ENCODE measurements around the gene FCHSD2.
"Not testable (repeated sequence)": the region's sequence is repeated elsewhere in the genome, so short reads cannot be mapped to it uniquely, and the experiment has no call there.

FCHSD2 gene

DNA sequence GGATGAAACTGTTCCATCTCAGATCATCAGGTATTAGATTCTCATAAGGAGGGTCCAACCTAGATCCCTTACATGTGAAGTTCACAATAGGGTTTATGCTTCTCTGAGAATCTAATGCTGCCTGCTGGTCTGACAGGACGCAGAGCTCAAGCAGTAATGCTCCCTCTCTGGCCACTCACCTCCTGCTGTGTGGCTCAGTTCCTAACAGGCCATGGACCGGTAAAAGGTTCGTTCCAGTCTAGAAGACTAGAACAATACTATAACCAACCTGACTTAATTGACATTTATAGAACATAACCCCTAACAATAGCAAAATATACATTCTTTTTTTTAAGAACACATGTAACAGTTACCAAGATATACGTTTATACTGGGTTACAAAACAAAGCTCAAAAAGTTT lies 282.1 kb downstream of the FCHSD2 start:
- FAIRE-seq: no peak

DNA sequence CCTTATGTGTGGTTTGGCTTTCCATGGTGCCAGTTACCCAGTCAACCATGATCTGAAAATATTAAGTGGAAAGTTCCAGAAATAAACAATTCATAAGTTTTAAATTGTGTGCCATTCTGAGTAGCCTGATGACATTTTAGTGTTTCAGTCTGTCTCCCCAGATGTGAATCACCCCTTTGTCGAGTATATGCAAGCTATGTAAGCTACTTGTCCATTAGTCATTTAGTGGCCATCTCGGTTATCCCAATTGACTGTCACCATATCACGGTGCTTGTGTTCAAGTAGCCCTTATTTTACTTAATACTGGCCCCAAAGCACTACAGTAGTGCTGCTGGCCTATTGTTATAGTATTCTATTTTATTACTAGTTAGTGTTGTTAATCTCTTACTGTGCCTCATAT lies 283.0 kb downstream of the FCHSD2 start:
- FAIRE-seq: no peak

DNA sequence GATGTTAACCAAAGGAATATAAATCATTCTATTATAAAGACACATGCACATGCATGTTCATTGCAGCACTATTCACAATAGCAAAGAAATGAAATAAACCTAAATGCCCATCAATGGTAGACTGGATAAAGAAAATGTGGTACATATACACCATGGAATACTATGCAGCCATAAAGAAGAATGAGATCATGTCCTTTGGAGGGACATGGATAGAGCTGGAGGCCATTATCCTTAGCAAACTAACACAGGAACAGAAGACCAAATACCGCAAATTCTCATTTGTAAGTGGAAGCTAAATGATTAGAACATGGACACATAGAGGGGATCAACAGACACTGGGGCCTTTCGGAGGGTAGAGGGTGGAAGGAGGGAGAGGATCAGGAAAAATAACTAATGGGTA lies 283.9 kb downstream of the FCHSD2 start:
- not testable (repeated sequence) for FAIRE-seq

DNA sequence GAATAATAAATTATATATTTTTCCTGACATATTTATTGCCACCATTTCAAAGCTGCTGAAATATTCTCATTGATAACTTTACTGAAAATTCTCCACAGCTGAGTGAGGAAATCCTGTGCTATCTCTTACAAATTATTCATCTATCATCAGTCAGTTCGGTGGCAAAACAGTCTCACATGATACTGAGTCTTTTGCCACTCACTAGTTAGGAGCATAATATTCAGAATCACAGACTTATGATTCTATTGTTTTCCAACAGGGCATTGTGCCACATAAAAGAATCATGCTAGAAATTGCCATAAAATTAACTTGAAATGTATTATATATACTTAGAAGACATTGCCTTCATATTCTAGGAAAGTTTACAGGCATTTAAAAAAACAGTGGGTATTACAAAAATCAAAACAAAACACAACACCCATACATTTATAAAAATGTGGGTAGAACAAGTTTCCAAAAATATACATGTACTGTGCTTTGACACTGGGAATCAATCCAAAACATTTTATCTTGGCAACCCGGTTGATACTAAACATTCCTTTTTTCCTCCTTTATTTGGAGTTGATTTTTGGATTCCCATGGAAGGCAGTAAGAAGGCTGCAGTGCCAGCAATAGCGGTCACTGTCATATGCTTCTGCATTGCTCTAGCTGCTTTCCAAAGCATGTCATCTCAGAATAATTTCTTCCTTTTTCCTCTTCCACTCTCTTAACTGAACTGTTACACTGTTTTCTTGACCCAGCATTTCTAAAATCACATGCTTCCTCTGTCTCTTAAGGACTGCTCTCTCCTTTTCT lies 285.4 kb downstream of the FCHSD2 start:
- no peak for FAIRE-seq

DNA sequence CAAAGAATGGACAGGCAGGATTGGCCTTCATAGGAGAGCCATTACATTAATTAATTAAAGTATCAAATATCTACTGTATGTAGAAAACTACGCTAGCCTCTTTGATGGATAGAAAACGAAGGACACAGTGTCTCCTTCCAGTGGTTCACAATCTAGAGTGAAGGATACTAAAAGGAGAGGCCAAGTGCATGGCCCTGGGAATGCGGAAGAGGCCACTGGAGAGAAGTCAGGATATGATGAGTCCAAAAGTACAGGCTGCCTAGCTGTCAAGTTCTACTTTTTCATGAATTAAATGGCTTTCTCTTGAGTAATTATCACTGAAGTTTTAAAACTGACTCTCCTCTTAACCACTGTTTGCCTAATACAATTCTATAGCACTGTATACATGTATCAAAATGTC lies 286.1 kb downstream of the FCHSD2 start:
- FAIRE-seq: no peak

DNA sequence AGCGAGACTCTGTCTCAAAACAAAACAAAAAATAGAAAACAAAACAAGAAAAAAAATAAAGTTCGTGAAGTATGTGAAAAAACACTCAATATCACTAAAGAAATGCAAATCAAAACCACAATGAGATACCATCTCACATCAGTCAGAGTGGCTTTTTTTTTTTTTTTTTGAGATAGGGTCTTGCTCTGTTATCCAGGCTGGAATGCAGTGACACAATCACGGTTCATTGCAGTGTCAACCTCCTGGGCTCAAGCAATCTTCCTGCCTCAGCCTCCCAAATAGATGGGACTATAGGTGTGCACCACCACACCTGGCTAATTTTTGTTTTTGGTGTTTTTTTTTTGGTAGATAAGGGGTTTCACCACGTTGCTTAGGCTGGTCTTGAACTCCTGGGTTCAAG lies 290.4 kb downstream of the FCHSD2 start:
- FAIRE-seq: no peak

DNA sequence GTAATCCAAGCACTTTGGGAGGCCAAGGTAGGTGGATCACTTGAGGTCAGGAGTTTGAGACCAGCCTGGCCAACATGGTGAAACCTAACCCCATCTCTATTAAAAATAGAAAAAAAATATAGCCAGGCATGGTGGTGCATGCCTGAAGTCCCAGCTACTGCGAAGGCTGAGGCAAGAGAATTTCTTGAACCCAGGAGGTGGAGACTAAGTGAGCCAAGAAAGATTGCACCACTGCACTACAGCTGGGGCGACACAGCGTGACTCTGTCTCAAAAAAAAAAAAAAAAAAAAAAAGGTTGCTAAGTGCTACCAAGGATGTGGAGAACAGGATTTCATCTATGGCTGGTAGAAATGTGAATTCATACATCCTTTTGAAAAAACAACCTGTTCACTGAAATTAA lies 291.3 kb downstream of the FCHSD2 start:
- no peak for FAIRE-seq

DNA sequence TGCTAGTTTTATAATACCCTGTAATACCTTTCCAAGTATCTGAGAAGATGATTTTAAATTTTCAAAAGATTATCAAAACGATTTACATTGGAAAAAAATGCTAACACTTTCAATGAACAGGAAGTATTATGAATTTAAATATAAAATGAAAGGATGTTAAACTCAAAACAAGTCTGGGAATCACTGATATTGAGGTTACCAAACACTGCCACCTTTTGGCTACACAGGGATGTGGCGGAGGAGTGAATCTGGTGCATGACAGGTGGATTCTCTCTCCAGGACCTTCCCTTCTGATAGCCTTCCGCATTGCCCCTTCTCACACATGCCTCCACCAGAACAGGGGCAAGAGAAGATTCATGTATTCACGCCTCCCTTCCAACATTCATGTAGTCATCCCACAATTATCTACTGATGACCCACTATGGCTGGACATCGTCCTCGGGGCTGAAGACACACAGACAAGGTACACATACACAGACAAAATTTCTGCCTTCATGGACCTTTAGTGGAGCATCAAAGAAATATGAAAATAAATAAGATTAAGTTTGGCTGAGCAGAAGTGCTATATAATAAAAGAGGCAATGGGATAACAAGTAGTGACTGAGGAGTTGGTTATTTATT lies 293.2 kb downstream of the FCHSD2 start:
- no peak for FAIRE-seq

DNA sequence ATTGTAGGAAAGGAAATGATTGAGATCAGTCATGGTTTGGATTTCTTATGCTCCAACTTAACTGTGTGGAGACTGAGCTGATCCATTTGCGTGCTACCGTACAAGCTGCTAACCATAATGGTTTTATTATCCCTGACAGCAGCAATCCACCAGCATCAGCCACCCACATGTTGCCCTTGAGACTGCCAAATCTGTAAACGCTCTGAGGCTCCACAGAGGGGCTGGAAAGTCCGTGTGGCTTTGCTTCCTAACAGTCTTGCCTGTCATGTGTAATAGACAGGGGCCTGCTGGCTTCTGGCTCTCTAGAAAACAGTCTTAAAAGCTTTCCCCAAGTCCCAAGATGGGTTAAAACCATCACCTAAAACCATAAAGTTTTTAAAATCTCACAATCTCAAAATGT lies 297.8 kb downstream of the FCHSD2 start:
- FAIRE-seq: no peak

DNA sequence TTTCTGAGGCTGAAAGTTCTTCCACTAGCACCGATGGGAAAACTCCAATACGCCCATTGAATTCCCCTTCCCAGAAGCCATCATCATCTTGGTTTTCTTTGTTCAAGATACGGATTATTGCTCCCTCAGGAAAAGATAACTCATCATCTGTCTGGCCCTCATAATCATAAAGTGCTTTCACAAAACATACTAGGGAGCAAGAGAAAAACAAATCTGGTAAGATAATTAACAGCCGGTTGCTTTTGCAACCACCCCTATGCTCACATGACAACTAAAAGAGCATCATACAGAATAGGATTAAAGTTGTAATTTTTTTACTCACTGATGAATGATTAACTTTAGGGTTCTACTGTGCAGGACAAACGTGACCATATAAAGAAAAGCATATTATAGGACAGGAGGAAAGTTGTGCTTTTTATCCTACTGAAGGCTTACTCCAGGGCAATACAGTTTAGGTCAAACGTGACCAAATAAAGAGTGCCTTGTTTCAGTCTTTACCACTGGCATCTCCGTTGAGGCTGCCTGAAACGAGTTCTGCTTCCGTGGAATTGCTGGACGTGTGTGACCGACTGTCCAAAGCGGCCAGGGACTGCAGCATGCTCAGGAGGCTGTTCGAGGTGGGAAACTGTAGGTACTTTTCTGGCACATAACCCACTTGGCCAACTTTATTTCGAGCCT lies 299.3 kb downstream of the FCHSD2 start:
- FAIRE-seq: no peak

DNA sequence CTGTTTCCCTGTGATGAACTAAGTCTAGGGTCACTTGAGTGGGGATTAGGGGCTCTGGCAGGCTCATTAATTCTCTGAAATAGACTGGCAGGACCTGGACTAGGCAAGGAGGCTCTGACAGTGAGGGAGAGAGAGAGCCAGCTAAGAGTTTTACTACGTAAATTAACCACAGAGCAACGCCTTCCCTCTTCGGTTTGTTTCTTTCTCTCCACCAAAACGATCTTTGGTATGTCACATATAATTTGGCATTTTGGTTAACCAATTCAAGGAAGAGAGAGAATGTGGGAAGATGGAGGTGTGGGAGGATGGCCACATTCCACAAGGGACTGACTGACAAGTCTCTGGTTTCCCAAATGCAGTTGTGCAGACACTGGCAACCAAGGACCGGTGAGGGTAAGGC lies 300.0 kb downstream of the FCHSD2 start:
- no peak for FAIRE-seq

DNA sequence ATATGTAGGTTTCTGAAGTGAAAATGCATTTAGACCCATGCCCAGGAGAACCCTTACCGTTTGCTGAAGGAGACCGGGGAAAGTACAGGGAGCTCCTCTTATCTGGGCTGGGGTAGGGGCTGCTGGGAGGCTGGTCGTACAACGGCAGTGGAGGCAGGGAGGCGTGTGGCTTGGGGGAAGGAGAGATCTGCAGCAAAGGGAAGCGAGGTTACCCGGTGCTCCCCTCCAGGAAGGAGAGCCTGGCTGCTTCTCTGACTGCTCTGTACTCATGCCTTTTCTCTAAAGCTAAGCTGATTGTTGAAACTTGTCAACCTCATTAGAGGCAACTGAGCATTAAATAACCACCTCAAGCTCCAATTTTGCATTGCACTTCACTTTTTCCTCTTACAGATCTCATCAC lies 300.7 kb downstream of the FCHSD2 start:
- FAIRE-seq: no peak

DNA sequence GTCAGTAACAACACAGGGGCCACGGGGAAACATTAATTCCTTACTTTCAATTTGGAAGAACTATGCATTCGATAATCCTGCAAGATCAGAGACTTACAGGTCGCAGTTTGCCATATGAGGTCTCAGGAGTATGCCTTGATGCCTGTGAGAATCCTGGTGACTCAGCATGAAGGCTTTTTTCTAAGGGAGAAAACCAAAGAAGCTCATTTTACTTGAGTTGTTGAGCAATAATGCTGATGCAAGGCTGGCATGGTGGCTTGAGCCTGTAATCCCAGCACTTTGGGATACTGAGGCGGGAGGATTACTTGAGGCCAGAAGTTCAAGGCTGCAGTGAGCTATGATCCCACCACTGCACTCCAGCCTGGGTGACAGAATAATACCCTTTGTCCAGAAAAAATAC lies 301.3 kb downstream of the FCHSD2 start:
- FAIRE-seq: no peak

DNA sequence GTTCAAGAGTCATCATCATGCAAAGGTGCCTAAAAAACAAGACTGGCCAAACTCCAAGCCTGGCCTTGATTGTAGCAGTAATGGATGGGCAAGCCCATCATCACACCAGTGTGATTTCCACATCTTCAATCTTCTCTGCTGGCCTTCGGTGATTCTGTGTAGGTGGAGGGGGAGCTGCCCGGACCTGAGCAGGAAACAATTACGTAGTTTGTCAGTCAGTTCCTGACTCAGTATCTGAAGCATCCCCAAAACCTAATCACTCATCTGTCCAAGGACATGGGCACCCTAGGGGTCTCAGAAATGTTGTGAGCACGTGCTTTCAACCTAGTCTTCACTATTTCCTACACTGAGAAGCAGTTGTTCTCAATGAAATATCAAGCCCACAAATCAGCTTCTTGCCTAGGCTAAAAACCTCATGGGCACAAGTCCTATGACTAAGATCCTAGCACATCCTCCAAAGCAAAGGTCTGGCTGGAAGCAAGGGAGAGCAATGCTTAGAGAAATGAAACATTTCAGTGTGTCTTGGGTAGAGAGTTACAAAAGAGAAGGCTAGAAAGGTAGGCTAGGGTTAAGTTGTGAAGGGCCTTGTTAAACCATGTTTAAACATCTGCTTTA lies 303.3 kb downstream of the FCHSD2 start:
- FAIRE-seq: no peak

DNA sequence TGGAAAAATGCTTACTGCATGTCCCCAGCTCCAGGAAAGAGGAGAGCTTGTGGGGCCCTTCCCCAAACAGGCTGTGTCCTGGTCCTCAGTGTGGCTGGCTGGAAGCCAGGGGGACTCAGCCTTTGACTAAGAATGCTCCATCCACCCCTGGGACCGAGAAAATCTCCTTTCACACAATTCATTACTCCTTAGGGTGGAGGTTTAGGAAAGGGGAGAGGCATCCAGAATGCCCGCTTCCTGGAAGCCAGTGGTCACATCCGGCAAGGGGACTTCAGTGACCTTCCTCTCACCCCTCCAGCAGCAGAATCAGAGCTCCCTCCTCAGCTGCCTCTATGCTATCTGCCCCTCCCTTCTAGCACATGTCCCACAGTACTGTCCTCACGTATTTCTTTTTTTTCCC lies 306.0 kb downstream of the FCHSD2 start:
- no peak for FAIRE-seq

DNA sequence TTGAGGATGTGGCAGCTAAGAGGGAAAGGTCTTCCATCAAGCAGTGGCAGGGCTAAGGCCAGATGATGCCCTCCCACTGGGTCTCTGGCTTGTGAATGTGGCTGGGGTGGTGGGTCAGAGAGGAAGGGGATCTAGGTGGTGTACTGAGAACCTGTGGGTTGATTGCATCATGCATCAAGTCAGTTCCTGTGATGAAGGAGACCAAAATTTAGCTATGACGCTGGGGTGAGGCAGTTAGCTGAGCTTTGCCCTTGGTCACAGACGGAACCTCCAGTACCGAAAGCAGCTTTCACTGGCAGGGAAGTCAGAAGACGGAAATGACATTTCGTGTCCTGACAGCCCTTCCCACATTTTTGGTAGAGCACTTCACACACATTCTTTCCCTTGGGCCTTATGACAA lies 307.2 kb downstream of the FCHSD2 start:
- FAIRE-seq: no peak

DNA sequence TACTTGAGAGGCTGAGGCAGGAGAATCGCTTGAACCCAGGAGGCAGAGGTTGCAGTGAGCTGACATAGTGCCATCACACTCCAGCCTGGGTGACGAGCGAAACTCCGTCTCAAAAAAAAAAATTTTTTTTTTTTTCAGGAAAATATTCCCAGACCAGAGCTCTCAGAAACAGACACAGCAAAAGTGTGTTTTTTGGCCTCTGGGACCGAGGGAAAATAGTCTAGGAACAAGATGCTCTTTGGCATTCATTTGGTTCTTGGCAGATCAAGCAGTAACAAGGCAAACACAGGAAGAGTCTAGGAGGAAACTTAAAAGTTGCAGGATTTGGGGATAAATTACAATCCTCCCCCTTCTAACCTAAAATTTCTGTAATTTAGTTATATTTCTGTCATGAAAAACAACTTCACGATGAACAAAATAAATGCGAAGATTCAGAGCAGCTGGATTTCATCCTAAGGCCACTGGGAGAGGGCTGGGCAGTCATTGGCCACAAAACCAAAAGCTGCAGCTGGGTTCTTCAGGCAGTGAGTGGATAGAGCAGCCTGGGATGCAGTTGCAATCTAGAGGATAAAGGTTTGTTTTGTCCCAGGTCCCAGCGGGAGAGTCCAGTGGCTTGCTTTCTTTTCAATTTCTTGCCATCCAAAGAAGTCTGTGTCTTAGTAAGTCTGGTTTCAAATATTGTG lies 308.2 kb downstream of the FCHSD2 start:
- no peak for FAIRE-seq

DNA sequence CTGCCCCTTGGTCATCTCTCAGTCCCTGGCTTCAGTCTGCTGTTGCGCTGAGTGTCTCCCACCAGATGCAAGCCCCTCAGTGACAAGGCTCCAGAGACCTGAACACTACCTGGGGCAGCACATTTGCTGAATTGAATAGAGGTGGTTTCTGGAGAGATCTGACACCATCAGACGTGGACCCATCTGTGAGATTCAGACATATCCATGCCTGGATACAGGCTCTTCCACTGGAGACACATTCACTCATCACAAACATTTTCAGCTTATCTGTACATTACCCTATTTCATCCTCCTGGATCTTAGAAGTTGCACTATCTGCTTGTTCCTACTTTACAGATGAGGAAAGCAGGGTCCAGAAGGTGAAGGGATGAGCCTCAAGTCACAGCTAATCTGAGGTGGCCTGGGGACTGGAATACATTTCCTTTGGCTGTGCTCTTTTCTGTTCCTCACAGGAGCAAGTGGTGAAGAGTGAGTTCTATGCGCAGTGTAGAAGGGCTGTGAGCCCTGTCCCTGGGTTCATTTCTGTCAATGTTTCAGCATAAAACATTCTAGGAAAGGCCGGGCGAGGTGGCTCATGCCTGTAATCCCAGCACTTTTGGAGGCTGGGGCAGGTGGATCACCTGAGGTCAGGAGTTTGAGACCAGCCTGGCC lies 308.9 kb downstream of the FCHSD2 start:
- no peak for FAIRE-seq

DNA sequence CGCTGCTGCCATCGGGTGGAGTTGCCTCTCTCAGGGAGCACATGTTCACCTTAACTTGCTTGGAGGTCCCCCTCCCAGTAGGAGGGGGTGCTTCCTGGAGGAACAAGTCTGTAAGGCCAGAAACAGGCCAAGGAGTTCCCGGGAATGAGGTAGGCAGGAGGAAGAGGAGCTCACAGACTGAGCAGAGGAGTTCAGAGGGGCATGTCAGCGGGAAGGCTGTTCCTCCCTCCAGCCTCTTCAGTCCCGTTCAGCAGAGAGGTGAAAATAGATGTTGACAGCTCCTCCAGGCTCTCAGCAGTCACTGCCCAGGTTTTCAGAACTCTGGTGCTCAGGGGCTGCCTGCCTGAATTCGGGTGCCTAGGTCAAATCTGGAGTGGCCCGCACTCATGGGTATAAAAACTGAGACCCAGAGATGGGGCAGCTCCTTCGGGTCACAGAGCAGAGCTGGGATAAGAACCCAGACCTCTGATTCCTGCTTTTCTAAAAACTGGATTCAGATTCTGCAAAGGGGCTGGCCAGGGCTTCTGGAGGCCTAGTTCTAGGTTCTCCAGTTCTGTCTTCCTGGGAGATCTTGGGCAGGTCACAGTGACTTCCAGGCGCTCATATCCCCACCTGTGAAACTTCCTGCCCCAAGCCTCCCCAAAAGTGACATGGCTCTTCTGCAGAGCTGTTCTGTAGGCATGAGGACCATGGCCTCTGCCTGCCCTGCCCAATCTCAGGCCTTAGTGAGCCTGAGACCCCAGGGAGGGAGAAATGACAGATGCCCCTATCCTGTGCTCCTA lies 309.6 kb downstream of the FCHSD2 start:
- no peak for FAIRE-seq

DNA sequence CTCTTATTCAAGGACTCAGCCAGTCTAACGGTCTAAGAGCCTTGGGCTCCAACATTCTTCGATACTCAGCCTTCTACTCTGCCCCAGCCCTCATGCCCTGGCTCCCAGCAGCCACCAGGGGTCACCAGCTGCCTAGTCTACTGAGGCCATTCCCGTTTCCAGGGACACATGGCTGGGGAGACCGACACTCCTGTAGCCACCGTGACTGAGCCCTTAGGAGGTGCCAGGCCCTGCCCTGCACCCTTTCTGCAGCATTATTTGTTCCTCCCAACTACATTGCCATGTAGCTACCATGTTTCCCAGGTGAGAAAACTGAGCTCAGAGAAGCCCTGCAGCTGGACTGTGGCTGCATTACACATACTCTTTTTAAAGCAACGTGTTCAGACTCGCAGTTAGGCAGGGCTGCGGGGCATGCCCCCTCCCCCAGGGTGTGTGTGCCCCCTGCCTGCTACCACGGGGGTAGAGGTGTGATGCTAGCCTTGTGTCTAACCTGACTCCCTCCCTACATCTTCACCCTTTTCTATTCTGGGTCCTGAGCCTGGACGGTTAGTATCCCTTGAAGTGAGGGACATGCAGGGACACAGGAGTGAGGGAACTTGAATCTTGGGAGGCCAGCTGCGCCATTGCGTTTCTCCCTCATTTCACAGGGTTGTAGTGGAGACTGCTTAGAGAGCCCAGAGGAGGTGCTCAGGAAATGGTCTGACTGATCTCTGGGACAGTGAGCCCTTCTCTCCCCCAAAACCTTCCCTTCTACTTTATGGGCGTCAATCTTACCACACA lies 310.4 kb downstream of the FCHSD2 start:
- FAIRE-seq: no peak
